A673 (cell line): ENCODE results near the gene TCHHL1.

ENCODE experiments used
- EZH2 ChIP-seq: fragments of 200-600 bp; sonication (generic); IDR thresholded peaks from 2 replicates; pipeline ENCODE4 v1.6.1; 2017; ENCODE audit warnings: borderline replicate concordance, low read depth, mild to moderate bottlenecking, mixed read lengths, antibody characterized with exemption, low read length; ENCODE audit not compliant: poor library complexity, severe bottlenecking
- TF ChIP-seq, protein P1 (sequence below): fragments of 300-800, 200-600 bp; sonication (generic); conservative IDR thresholded peaks from 2 replicates; pipeline ENCODE4 v1.5.1; 2017; ENCODE audit warnings: low read depth, mild to moderate bottlenecking, antibody characterized with exemption, low read length, moderate library complexity, mixed read lengths

- TF ChIP-seq EZH2, result no peak
- TF ChIP-seq, protein P1, sequence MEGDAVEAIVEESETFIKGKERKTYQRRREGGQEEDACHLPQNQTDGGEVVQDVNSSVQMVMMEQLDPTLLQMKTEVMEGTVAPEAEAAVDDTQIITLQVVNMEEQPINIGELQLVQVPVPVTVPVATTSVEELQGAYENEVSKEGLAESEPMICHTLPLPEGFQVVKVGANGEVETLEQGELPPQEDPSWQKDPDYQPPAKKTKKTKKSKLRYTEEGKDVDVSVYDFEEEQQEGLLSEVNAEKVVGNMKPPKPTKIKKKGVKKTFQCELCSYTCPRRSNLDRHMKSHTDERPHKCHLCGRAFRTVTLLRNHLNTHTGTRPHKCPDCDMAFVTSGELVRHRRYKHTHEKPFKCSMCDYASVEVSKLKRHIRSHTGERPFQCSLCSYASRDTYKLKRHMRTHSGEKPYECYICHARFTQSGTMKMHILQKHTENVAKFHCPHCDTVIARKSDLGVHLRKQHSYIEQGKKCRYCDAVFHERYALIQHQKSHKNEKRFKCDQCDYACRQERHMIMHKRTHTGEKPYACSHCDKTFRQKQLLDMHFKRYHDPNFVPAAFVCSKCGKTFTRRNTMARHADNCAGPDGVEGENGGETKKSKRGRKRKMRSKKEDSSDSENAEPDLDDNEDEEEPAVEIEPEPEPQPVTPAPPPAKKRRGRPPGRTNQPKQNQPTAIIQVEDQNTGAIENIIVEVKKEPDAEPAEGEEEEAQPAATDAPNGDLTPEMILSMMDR, result no peak
These were observed 16.0 kb upstream of the TCHHL1 start for GRCh38 chr1:152104854-152105253.
